HG03571 (cell line): ENCODE results near the gene FLVCR1.
"Not testable (repeated sequence)": the region's sequence is repeated elsewhere in the genome, so short reads cannot be mapped to it uniquely, and the experiment has no call there.

Source experiments
- ATAC-seq: cut with Tn5 transposase; IDR thresholded peaks from one replicate; pipeline ENCODE4 v1.9.1; 2021; ENCODE audit not compliant: unreplicated experiment

FLVCR1 gene

DNA sequence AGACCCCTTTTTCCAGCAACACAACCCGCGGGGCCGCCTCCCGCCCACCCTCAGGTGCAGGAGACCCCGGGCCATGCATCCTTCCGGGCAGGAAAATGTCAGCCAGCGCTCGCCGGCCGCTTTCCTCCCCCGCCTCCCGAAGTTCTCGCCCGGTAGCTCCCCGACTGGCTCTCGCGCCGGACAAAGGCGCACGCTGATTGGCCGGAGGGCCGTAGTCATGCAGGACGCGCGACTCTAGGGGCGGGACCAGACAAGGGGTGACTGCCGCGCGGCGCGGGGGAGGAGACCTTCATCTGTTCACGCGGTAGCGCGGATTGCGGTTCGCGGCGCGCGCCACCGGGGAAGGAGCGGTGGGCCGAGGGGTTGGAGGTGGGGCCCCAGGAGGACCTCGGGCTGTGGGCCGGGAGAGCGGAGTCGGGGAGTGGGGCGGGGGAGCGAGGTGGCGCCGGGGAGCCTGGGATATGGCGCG, at the start of gene FLVCR1:
TSS of gene FLVCR1 (plus strand) at position 284 of the 469 bp plus-strand sequence. CDS start at position 462, 178 bp downstream.
- peak; percentile 96 for ATAC-seq

DNA sequence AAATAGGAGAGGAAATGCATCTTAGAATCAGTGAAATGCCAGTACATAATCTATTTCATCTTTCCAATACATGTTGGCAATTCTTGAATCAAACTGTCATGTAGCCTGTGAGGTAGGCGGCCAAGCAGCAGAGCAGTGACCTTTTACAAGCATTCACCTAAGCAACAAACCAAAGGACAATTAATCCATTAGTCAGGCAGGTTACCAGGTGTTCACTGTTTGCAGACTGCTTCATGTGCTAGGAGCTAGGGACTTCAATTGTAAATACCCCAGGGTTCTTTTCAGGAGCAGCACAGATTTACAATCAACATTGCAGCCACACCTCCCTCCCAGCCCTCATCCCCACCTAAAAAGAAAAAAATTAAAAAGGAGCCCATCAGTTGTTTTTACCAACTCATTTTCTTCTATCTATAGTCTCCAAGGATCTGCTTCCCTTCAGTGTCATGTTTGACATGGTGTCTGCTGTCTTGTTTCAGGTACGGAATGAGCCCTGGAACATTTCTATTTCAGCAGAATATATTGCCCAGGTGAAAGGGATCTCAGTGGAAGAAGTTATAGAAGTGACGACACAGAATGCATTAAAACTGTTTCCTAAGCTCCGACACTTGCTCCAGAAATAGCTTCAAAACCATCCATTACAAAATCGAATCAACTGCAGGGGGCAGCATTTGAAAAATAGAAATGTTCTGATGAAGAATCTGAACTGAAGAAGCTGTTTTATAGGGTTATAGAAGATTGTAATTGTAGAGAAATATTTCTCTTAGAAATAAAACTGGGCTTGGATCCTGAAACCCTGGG, 43.3 kb upstream of the FLVCR1 start:
- no peak for ATAC-seq

DNA sequence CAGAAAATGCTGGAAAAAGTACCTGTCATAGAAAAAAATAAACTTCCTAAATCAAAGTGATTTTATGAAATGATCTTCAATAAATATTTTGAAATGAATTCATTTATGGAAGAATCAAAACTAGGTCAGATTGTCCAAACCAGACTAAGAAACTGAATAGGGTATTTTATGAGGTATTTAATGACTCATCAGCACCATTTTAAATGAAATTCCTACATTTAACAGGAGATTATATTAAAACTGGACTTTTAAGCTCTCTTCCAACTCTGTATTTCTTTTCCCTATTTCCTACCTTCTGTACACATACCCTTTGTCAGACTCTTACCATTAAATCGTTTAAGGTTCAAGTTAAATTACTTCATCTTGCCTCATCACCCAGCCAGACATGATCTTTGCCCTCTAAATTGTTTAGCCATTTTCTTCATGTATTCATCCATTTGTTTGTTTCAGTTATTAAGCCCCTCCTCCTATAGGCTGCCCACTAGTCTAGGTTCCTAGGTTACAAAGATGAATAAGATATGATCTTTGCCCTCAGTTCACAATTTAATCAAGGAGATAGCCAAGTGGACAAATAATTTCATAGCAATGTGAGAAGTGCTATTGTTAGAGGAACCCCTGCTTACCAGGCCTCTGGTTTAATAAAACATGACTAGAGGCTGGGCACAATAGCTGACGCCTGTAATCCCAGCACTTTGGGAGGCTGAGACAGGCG, 41.4 kb upstream of the FLVCR1 start:
- no peak for ATAC-seq

DNA sequence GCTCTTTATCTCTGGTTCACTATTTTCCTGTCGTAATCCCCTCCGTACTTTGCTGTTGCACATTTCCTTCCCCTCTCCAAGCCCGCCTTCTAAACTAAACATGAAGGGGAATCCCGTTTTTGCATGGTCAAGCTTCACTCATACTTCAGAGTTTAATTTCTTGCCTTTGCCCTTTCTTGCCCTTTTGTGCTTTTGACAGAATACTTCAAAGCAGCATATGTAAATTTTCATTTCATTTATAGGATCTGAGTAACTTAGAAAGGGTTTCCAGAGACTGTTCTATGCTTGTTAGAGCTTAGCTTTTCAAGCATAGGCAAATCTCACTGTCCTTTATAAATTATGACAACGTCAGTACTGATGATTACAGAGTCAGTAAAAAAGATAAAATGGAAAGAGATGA, 38.3 kb upstream of the FLVCR1 start:
- peak; percentile 57 for ATAC-seq

DNA sequence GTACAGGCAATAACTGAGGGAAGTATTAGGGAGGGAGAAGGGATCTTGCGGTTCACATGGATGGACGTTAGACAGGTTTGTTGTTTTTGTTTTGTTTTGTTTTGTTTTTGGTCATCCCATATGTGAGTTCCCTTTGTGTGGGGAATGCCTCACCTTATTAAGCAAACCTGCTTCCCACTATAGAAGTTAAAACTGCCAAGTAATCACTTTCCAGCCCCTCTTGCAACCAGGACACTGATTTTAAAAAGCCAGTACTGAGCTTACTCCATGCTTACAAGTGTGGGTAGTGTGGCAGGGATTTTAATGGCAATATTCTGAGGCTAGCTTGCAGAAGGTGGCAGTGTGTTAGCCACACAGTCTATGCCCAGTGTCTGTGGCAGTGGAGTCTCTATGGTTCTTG, 37.1 kb upstream of the FLVCR1 start:
- no peak for ATAC-seq

DNA sequence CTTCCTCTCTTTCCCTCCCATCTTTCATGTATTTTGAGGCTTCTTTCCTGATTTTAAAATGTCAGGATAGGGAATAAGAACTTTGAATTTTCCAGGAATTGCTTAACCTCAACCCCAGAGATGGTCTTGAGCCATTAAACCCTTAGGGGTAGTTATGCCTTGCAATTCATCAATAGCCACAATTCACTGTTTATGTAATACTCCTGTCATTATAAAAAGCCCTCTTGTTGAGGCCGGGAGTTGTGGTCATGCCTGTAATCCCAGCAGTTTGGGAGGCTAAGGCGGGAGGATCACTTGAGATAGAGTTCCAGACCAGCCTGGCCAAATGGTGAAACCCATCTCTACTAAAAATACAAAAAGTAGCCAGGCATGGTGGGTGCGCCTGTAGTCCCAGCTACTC, 35.1 kb upstream of the FLVCR1 start:
- no peak for ATAC-seq

DNA sequence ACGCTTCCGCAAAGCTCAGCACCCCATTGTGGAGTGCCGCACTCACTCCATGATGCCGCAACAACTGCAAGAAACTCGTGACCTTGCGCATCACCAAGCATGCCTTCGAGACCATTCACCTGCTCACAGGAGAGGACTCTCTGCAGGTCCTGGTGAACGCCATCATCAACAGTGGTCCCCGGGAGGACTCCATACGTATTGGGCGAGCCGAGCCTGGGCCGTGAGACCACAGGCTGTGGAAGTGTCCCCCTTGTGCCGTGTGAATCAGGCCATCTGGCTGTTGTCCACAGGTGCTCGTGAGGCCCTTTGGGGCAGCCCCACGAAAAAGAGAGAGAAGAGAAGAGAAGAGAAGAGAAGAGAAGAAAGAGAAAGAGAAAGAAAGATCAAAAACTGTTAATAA, 33.9 kb upstream of the FLVCR1 start:
- no peak for ATAC-seq

DNA sequence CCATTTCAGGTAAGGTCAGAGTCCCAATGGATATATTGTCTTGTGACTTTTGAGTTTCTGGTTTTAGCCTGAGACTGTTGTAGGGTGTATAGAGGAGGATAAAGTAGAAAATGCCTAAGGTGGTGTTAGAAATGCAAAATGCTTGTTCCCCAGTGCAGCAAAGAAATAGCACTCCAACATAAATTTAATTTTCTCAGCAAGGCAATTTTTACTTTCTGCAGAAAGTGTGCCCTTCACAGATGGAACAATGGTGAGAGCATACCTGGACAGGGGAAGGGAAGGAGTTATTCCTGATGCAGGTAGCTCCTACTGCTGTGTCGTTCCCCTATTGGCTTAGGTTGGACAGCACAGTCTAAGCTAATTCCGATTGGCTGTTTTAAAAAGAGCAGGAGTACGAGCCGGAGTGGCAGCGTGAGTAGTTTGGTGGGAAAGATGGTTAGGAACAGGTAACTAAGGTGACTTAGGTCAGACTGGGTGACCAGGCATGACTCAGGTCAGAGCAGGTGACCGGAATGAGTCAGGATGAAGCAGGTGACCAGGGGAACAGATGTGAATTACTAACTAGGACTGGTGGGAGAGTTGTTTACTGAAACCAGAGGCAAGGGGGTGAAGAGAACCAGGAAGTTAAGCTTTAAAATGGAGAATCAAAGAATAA, 32.1 kb upstream of the FLVCR1 start:
- no peak for ATAC-seq

DNA sequence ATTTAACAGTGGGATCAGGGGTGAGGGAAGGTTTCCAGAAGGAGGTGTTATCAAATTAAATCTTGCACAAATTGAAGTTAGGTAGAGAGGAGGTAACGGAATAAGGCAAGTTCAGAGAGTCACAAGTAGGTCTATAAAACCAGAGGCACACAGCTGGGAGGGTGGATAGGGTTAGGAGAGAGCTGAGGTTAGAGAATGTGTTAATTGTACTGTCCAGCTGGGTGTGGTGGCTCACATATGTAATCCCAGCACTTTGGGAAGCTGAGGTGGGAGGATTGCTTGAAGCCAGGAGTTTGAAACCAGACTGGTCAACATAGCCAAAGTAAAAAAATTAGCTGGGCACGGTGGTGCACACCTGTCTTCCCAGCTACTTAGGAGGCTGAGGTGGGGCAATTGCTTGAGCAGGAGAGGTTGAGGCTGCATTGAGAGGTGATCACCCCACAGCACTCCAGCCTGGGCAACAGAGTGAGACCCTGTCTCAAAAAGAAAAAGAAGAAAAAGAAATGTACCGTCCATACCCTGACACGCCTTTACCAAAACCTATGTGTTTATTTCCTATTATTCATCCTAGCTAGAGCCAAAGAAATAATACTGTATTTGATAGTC, 30.8 kb upstream of the FLVCR1 start:
- no peak for ATAC-seq

DNA sequence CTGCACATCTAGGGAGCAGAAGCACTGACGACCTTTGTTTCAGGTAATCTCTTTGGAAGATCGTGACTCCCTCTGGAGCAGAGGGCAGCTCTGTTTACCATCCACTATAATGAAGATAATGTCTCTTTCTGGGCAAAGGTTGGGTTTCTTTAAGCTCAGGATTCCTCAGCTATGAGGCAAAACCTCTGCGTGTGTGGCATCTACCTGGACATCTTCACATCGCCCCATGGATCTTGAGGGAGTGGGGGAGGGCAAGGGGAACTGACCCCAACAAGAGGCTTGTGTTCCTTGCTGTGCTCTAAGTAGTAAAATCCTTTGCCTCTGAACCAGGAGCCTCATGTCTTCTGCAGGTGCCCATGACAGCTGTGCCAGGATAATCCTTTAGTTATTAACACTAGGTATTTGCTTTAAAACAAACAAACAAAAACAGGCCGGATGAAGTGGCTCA, 30.2 kb upstream of the FLVCR1 start:
- ATAC-seq = no peak

DNA sequence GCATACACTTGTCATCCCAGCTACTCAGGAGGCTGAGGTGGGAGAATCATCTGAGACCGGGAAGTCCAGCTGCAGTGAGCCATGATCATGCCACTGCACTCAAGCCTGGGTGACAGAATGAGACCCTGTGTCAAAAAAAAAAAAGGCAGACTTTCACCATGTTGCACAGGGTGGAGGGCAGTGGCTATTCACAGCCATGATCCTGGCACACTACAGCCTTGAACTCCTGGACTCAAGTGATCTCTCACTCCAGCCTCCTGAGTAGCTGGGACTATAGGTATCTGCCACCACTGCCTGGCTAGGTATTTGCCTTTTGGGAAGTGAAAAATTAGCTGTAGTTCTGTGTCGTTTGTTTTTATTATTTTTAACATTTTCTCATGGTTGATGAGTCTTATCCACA, 29.7 kb upstream of the FLVCR1 start:
- no peak for ATAC-seq

DNA sequence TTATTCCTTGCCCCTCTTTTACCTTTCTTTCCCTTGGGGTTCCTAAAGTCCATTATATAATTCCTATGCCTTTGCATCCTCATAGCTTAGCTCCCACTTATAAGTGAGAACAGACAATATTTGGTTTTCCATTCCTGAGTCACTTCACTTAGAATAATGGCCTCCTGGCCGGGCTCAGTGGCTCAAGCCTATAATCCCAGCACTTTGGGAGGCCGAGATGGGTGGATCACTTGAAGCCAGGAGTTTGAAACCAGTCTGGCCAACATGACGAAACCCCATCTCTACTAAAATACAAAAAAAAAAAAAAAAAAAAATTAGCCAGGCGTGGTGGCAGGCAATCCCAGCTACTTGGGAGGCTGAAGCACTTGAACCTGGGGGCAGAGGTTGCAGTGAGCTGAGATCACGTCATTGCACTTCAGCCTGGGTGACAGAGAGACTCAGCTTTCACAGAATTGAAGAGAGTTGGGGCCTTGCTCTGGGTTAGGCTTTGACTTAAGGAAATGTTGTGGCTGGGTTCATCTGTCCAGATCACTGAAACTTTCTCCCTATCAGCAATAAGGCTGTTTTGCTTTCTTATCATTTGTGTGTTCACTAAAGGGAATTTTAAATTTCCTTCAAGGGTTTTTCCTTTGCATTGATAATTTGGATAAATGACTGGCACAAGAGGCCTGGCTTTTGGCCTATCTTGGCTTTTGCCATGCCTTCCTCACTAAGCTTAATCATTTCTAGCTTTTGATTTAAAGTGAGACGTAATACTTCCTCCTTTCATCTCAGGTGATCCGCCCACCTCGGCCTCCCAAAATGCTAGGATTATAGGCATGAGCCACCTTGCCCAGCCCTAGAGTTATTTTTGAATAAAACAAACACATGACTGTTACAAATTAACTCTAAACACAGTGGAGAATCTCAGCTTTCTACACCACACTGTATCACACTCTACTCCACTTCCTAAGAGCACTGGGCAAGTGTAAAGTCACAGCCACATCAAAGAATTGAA, 24.6 kb upstream of the FLVCR1 start:
- ATAC-seq = peak; percentile 85

DNA sequence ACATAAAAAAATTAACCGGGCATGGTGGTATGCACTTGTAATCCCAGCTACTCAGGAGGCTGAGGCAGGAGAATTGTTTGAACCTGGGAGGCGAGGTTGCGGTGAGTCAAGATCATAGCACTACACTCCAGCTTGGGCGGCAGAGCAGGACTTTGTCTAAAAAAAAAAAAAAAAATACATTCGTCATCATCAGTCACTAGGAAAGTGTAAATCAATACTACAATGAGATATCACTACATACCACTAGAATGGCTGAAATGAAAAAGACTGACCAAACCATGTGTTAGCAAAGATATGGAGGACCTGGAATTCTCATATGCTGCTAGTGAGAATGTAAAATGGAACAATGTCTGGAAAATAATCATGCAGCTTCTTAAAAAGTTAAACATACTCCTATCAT, 19.9 kb upstream of the FLVCR1 start:
- no peak for ATAC-seq

DNA sequence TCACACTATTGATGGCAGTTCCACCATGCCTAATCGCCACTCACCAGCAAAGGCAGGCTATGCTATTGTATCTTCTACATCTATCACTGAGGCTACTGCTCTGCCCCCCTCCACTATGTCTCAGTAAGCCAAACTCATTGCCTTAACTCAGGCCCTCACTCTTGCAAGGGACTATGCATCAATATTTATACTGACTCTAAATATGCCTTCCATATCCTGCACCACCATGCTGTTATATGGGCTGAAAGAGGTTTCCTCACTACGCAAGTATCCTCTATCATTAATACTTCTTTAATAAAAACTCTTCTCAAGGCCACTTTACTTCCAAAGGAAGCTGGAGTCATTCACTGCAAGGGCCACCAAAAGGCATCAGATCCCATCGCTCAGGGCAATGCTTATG, 13.6 kb upstream of the FLVCR1 start:
- not testable (repeated sequence) for ATAC-seq

DNA sequence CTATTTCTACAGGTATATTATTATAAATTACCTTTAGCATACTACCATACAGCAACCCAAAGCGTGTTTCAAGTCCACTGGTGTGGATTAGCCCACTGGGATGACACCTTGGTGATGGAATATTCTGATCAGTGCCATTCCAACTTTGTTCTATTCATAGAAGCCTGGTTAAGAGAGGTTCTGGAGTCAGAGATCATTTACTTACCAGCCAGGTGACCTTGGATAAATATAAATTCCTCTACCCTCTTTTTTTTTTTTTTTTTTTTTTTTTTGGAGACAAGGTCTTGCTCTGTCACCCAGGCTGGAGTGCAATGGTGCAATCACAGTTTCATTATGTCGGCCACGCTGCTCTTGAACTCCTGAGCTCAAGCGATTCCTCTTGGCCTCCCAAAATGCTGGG, 10.5 kb upstream of the FLVCR1 start, which contains the start of gene SPATA45:
TSS of gene SPATA45 (minus strand) at position 101 of the 400 bp plus-strand sequence. CDS start 11,500 bp downstream, outside the sequence.
- ATAC-seq = no peak

DNA sequence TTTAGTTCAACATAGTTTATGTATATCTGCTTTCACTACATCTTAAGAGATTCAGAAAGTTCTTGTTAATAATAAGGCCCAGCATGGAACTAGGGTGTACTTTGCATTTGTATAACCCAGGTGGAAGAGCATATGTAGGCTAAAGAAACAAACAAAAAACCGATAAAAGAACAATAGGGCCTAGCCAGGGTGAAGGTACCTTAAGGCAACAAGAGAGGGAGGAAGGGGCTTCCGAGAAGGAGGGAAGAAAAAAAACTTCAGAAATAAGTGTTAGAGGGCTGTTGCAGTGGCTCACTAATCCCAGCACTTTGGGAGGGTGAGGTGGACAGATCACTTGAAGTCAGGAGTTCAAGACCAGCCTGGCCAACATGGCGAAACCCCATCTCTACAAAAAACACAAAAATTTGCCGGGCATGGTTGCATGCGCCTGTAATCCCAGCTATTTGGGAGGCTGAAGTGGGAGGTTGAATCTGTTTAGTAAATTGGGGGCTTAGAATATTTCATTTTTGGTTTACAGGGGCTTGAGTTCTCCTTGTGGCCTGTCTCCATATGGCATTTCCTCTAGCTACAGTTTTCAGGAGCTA, 5.9 kb upstream of the FLVCR1 start:
- no peak for ATAC-seq

DNA sequence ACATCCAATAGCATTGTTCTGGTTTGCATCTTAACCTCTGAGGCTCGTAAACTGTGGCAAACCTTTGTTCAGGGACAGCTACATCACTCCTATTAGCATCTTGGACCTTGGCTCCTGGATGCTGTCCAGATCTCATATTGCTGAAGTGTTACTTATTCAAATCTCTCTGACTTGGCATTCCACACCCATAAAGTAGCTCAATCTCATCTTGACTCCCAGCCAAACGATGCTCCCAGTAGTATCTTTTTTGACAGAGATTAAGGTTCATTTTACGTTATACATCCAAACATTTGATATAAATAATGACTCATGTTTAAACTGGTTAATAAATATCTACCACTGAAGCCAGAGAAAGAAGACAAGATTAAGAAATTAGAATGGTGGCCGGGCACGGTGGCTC, 4.4 kb upstream of the FLVCR1 start:
- no peak for ATAC-seq

DNA sequence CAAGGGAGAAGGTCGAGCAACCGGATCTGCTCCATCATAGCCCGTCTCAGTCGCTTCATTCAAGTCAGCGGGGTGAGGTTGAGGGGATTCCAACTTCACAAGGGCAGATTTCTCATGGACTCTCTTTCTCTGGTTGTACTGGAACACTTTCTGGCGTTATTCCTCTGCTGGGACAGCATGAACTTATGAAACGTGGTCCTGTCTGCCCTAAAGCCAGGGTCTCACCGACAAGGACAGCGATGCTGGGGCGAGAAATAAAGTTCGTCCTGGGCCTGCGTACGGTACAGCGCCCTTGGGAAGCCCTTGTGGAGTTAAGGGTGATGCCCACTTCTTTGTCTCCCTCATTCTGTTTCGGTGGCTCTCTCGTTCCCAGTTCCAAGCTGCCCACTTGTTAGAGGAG, 1.3 kb upstream of the FLVCR1 start:
- ATAC-seq = no peak

DNA sequence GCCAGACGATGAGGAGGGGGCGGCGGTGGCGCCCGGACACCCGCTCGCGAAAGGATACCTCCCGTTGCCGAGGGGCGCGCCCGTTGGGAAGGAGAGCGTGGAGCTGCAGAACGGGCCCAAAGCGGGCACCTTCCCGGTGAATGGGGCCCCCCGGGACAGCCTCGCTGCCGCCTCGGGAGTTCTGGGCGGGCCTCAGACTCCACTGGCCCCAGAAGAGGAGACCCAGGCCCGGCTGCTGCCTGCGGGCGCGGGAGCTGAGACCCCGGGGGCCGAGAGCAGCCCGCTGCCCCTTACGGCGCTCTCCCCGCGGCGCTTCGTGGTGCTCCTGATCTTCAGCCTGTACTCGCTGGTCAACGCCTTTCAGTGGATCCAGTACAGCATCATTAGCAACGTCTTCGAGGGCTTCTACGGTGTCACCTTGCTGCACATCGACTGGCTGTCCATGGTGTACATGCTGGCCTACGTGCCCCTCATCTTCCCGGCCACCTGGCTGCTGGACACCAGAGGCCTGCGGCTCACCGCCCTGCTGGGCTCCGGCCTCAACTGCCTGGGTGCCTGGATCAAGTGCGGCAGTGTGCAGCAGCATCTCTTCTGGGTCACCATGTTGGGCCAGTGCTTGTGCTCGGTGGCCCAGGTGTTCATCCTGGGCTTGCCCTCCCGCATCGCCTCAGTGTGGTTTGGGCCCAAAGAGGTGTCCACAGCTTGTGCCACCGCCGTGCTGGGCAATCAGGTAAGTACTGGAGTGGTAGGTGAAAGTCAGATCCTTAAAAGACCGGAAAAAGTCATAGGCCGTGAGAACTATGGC, 588 bp downstream of the FLVCR1 start:
- ATAC-seq = peak; percentile 9
